HG02798 (cell line): Measurements from ENCODE around the gene ANKRD33B.

Source experiments
- ATAC-seq: cut with Tn5 transposase; IDR thresholded peaks from one replicate; pipeline ENCODE4 v1.9.1; 2021; ENCODE audit warnings: mild to moderate bottlenecking; ENCODE audit not compliant: unreplicated experiment, poor library complexity

Gene ANKRD33B

DNA sequence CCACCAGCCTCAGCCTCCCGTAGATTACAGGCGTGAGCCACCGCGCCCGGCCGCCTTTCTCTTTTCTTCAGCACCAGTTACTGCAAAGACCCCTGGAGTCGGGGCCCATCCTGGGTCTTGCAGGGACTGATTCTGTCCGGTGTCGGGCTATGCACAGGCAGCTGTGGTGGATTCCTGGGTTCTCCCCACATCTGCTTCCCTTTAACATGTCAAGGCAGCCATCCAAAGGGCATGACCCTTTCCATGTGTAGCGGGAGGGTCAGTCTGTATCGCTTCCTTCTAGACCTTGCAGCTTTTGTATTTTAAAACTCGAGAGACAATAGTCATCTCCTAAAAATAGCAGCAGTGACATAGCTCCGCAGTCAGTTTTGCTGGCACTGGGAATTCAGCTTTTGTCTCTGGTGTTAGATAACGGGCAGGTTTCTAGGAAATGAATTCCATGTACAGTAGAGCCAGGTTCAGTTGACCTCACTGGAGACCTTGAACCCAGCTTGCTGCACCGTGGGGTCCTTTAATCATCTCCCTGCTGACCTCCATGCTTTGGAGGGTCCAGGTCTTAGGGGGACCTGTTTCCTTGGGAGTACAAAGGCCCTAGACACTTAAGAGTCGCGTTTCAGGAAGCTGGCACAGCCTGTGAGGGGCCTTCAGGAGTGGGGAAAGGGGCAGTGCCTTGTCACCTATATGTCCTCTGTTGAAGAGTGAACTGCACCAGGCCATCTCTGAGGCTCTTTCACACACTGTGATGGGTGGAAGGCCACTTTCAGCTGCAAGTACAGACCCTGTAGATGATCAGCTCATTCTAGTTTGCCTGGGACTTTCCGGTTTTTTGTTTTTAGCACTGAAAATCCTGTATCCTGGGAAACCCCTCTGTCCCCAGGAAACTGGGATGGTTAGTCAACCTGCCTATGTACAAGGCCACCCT lies 13.8 kb downstream of the ANKRD33B start:
- peak; percentile 63 for ATAC-seq

DNA sequence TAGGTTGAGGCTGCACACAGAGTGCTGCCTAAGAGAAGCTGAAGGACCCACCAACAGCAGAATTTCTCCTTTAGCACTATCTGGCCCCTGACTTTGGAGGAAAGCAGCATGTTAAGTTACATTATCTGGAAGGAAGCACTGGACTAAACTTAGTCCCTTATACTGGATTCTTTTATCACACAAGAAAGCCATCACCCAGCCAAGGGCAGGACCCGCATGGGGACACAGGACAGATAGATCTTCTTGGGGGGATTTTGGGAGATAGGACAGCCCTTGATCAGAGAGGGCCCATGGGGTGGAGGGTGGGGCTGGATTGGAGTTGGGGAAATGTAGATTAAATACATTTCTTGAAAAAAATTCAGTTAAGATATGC lies 14.4 kb downstream of the ANKRD33B start:
- no peak for ATAC-seq

DNA sequence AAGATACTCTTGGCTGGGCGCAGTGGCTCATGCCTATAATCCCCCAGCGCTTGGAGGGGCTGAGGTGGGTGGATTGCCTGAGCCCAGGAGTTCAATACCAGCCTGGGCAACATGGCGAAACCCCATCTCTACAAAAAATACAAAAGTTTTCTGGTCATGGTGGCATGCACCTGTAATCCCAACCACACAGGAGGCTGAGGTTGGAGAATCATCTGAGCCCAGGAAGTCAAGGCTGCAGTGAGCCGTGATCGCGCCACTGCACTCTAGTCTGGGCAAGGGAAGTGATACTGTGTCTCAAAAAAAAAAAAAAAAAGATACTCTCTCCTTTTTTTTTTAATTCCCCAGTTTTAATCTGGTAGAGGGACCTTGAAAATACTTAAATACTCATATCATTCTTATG lies 15.0 kb downstream of the ANKRD33B start:
- peak; percentile 54 for ATAC-seq

DNA sequence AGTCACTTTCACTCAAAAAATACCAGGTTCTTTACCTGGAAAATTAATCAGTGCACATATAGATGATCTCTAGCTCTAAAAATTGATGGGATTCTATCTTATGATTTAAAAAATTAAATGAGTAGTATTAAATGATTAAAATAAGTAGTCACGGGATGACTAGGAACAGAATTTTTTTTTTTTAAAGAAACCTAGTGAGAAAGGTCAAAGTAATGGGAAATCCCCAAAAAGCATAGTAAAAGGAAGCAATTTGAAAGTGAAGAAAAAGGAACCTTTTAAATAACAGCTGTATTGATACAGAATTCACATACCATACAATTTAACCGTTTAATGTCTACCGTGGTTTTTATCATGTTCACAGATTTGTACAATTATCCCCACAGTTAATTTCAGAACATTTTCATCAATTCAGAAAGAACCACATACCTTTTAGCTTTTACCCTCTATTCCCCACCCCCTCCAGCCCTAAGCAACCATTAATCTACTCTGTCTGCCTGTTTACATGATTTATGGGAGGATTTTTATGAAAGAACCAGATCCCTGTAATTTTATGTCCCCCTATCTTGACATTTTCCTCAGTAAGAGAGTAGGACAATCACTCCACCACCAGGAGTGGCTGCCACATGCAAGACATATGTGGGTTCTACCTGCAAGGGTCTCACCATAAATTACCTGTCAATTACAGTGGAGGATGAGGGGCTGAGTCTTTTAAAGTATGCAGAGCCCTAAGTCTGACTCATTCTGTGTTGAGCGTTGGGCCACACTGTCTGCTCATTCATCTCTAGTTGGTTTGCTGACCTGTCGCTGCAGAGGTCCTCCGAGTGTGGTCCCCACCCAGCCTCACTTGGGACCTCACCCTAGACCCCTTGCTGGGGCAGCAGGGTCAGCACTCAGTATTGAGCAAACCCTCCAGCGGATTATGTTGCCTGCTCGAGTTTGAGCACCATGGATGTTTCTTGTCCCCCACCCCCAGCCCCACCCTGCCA lies 16.0 kb downstream of the ANKRD33B start:
- ATAC-seq, result no peak

DNA sequence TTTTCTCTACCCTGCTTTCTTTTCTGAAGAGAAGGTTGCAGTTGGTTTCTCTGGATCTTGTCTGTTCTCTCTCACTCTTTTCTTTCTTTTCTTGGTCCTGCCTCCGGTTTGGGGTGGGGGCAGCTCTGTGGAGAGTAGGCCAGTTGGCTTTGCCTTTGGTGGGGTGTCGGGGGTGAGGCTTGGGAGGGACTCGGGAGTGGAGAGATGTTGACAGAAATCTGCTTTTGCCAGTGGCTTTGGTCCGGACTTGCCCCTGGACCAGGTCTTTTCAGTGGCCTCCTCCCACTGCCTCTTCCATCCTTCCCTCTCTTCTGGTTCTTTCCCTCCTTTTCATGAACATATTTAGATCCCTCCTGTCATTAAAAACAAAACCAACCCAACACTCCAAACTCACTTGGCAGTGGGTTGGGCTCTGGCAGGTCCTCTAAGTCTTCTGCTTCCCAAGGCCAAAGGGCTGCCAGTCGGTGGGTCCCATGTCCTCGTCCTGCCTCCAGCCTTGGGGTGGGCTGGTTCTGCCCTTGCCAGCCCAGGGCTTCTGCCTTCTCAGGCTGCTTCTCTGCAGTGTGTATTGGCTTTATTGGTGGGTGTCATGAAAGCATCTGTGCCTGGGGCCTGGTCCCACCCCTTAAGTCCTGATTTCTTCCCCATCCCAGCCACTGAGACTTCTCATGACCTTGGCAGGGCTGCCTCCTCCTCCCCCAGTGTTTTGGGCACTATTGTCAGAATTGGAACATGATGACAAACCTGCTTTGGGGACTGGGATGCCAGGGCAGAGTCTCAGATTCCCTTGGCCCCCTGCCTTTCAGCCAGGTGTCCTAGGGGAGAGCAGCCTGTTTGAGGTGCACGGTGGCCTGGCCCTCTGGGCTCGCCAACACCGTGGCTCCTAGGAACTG lies 16.9 kb downstream of the ANKRD33B start:
- no peak for ATAC-seq

DNA sequence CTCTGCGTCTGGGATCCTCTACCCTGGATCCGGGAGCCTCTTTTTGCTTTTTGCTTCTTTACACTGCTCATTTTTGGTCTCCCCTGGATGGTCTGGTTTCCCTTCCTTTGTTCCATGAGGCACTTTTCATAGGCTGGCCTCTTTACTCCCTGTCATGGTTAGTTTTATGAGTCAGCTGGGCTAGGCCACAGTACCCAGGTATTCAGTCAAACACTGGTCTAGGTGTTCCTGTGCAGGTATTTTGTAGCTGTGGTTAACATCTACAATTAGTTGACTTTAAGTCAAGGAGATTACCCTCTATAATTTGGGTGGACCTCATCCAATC lies 17.5 kb downstream of the ANKRD33B start:
- no peak for ATAC-seq

DNA sequence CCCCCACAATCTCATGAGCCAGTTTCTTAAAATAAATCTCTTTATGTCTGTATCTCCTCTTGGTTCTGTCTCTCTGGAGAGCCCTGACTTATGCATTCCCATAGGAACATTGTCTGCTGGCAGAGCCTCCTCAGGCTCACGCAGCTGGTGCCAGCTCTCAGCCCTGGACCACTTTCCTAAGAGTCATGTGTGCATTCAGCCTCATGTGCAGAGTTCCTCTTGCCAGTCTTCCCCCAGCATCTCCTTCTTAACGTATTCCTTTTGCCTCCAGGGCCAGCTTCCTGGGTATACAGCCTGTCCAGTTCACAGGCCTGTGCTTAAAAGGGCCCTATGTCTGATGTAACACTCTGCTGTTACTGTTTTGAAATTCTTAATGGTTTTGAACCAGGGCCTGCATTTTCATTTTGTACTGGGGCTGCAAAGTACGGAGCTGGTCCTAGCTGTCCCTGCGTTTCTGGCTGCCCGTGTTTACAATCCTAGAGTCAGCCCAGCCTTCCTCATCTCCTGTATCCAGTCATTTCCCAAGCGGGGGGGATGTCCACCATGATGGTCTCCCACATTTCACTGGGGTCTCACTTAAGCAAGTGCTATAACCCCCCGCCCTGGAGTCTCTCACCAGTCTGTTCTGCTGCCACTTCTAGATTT lies 18.1 kb downstream of the ANKRD33B start:
- ATAC-seq, result no peak

DNA sequence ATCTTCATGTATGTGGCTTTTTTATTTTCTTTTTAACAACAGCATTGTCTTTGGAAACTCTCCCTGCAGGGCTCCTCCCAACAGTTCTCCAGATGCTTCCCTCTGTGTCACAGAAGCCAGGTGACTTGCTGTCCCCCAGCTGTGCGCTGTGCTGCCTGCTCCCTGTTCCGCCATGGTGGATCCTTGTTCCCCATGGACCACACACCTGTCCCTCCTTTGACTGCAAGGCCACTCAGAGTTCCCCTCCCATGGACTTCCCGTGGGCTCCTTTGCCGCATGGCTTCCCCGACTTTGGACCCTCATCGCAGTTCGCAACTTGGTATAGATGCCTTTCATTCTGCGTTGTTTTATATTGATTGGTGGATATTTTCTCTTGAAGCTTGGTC lies 18.6 kb downstream of the ANKRD33B start:
- ATAC-seq, result no peak

DNA sequence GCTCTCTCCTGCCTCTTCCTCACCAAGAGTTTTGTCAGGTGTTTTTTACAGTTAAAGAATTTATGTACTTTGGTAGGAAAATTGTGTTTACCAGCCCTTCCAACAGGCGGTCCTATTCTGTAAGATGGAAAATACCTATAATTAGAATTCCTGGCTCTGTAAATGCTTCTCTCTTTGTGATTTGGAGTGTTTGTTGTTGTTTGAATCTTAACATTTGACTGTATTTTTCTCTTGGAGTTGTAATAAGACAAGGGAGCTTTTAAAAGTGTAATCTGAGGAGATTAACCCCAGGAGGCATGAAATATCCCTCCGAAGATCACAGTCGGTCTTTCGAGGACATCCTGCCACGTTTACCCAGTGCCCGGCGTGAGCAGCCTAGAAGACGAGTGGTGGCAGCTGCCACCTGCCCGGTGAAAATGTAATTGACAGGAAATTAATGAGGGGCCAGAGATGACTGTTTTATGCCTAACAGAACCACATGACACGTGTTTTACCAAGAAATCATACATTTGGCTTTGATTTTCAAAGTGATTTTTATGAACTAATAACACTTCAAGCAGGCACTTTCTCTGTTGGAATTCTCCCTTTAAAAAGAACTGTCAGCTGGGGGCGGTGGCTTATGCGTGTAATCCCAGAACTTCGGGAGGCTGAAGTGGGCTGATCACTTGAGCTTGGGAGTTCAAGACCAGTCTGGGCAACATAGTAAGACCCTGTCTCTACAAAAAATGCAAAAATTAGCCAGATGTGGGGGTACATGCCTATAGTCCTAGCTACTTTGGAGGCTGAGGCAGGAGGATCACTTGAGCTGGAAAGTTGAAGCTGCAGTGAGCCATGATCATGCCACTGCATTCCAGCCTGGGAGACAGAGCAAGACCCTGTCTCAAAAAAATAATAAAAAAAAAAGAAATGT lies 20.0 kb downstream of the ANKRD33B start:
- ATAC-seq, result no peak

DNA sequence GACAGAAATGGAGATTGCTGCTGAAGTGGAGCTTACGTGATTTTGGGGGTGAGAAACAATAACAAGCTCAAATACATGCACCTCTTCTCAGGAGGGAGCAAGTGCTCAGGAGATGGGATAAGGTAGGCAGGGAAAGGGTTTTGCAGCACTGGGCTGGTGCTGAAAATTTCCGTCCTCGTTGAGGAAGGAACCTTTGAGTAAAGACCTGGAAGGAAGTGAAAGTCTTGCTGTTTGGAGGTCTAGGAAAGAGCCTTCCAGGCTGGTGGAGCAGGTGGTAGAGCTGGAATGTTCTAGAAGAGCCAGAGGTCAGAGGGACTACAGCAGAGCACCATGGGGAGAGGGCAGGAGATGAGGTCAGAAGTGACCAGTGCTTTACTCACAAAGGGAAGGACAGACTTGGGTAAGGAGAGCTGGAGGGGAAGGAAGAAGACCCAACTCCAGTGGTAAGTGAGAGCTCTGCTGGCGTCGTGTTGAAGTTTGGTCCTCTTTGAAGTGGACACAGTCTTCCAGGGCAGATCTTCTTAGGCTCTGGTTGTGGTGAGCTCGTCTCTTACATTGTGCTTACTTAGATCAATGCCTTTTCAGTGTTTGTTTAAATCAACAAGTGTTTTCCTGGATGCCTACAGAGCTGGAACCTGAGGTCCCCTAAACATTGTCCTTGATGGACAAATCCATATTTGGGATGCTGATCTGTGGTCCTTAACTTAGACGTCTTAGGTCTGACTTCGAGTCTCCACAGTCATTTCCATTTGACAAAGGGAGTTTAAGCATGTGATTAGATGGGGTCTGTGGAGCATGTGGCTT lies 21.0 kb downstream of the ANKRD33B start:
- ATAC-seq, result no peak

DNA sequence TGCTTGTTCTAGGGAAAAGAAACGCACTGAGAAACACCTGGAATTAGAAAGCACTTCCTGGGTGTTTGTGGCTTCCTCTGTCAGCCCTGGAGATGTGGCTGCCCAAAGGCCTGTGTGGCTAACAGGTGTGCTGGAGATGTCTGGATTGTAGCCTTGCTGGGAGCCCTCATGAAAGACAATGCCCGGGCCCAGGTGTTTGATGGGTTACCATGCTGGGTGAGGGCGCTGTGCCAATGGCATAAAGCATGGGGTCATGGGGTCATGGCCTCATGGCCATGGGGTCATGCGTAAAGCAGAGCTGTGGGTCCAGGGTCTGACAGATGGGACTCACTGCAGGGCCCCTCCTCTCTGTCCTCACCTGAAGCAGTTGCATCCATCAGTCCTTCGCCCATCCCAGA lies 21.6 kb downstream of the ANKRD33B start:
- ATAC-seq, result no peak

DNA sequence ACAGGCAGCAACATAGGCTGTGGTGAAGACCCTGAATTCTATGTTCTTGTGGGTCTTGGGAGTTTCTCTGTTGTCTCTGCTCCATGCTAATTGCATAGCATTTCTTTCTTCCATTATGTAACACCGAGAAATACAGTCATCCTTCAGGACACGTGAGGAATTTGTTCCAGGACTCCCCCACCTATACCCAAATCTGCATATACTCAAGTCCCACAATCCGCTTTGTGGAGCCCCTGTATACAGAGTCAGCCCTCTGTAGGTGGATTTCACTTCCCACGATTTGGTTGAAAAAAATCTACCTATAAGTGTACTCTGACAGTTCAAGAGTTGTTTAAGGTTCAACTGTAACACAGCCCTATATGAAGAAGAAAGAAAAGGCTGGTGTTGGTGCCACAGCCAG lies 22.1 kb downstream of the ANKRD33B start:
- peak; percentile 30 for ATAC-seq

DNA sequence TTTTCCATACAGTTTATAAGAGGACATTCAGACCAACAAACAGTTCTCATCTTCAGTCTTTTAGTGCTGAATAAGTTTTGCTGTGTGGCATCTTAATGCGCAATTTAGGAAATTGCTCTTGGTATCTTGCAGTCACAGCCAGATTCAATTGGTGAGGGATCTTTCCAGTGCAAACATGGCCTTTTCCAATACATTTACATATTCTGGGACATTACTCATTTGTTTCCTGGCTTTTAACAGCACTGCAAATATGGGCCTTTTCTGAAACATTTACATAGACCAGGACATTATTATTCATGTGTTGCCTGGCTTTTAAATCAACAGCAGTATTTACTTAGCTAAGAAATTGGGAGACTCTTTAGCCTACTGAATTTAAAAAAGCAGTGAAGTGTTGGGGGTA lies 22.7 kb downstream of the ANKRD33B start:
- no peak for ATAC-seq

DNA sequence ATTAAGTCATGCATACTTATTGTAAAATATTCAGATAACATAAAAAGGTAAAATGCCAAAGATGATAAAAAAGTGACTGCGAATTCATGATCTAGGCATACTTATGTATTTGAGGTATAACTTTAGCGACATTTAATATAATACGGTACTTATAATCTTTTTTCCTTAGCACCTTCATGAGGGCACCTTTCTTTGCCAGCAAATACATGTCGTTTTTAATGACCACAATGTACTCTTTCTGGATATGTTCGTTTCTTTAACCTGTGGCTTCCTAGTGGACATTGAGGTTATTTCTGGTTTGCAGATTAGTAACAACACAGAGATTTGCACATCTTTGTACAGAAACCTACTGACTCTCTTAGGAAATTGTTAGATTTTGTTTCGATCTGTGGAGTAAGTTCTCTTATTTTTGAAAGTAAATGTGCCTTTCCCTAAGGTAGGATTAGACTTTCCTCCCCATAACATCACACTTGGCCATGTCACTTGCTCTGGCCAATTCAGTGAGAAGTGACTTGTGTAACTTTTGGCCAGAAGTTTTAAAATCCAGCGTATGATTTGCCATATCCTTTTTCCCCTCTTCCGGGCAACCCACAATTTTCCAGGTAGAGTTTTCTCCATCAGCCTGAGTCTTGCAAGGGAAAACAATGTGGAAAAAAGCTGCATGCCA lies 24.4 kb downstream of the ANKRD33B start:
- no peak for ATAC-seq

DNA sequence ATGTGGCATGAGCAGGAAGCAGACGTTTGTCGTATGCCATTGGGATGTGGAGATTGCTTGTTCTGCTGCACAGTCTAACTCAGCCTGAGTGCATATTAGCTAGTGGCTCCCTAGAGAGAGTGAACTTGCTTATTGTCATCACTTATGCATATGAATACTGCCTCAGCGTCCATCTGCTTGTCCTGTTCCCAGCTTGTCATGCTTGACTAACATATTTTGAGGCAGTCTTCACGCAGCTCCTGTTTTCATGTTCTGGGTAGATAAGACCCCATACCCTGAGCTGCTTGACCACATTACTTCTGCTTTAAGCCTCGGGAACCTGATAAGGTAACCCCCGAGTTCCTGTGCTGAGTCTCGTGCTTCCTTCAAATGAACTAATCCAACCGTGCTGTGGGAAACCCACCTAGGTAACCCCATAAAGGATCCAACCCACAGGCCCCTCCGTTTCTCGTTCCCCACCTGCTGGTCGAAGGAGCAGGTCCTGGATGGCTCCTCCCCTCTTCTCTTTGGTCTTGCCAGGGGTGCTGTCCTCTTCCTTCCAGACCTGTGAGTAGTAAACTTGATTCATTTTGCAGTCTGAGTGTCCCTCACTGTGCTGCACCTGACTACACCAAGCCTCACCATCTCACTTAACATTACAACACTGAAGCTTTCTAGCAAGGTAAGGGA lies 25.0 kb downstream of the ANKRD33B start:
- peak; percentile 26 for ATAC-seq

DNA sequence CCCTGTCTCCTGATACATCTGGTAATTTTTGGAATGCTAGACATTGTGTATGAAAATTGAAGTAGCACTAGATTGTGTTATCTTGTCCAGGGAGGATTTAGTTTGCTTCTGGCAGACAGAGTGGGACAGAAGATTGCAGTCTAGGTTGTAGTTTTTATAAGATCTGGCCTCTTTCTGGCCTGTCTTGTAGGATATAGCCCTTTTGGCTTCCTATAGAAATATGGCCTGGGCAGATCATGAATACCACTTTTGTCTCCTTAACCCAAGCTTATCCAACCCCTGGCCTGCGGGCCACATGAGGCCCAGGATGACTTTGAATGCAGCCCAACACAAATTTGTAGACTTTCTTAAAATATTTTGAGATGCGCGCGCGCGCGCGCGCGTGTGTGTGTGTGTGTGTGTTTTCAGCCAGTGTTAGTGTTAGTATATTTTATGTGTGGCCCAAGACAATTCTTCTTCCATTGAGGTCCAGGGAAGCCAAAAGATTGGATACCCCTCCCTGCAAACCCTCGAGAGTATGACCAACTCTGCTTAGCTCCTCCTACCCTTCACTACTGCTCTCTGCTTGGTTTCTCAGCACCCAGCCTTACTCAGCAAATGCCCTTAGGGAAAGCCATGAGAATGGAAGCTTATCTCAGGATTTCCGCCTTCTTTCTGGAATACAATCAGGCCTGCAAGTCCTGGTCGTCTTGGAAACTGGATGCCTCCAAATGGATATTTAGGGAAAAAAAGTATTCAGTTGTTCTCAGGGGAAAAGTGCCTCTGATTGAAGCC lies 26.5 kb downstream of the ANKRD33B start:
- no peak for ATAC-seq
